Putamen (tissue), 1 donor: Measurements from ENCODE around the gene KDM4E.

Source experiments
- DNase-seq: peaks from one replicate; pipeline ENCODE4 v3.0.0-alpha.2; 2016; ENCODE audit warnings: low spot score

Gene KDM4E

GRCh38 chr11:95050595-95051202 is 25.6 kb downstream of the KDM4E start:
- DNase-seq: no peak

GRCh38 chr11:95054356-95054755 is 29.3 kb downstream of the KDM4E start:
- no peak for DNase-seq

GRCh38 chr11:95055283-95055897 is 30.3 kb downstream of the KDM4E start:
- DNase-seq: no peak

- DNase-seq: no peak
These were observed 32.9 kb downstream of the KDM4E start for GRCh38 chr11:95057959-95058358.

- no peak for DNase-seq
These were observed 33.6 kb downstream of the KDM4E start for GRCh38 chr11:95058621-95059020.

- no peak for DNase-seq
These were observed 34.0 kb downstream of the KDM4E start for GRCh38 chr11:95059046-95059445.

- DNase-seq: no peak
These were observed 40.3 kb downstream of the KDM4E start for GRCh38 chr11:95065336-95065735.

GRCh38 chr11:95066716-95067038 is 41.6 kb downstream of the KDM4E start, which contains the start of gene SRSF8:
TSS of gene SRSF8 (plus strand) at chr11:95066919. CDS start at chr11:95067227, 308 bp downstream.
- DNase-seq: no peak

- peak; percentile 87 for DNase-seq
These were observed 42.2 kb downstream of the KDM4E start for GRCh38 chr11:95067039-95067840.

- DNase-seq: peak; percentile 73
These were observed 42.8 kb downstream of the KDM4E start for GRCh38 chr11:95067841-95068219.

- peak; percentile 81 for DNase-seq
These were observed 43.5 kb downstream of the KDM4E start for GRCh38 chr11:95068549-95068948.

GRCh38 chr11:95070471-95070870 is 45.4 kb downstream of the KDM4E start:
- DNase-seq: no peak

- DNase-seq: no peak
These were observed 47.9 kb downstream of the KDM4E start for GRCh38 chr11:95072948-95073347.

GRCh38 chr11:95074792-95075563 is 49.9 kb downstream of the KDM4E start:
- no peak for DNase-seq

GRCh38 chr11:95076416-95076815 is 51.4 kb downstream of the KDM4E start:
- DNase-seq: no peak

GRCh38 chr11:95076981-95077380 is 51.9 kb downstream of the KDM4E start:
- no peak for DNase-seq
